ENCODE measurements around the gene A2M. TPM values are rescaled to one million over a fixed set of nuclear protein-coding genes. Genes with fewer than 3 reads are reported as not detected.

A2M gene
- total and polyA plus RNA-seq, 10 of the 15 experiments (the other 5 are each of a cell fraction or from before 2014, with no cell fraction given), result 0.03 to 3.5 (median 0.20) TPM; not detected in 5

GRCh38 chr12:9065607-9065856, 50.2 kb downstream of the A2M start:
- TF ChIP-seq SUPT20H (IDR thresholded peaks at IDR 0.05; ENCODE audit: borderline replicate concordance, control insufficient read depth, low read depth, low read length) (no peak), ZNF384 (IDR thresholded peaks at IDR 0.05; ENCODE audit: borderline replicate concordance, low read depth, low read length) (no peak), MYB (IDR thresholded peaks at IDR 0.05; ENCODE audit: borderline replicate concordance, low read depth, low read length) (no peak), NR2F1 (conservative IDR thresholded peaks at IDR 0.05) (no peak), NFYA (IDR thresholded peaks at IDR 0.05; ENCODE audit: borderline replicate concordance, low read depth, low read length) (no peak), JUNB (IDR thresholded peaks at IDR 0.05) (no peak), SIX5 (IDR thresholded peaks at IDR 0.05; ENCODE audit: low read depth, low read length, severe bottlenecking) (no peak), MTA3 (IDR thresholded peaks at IDR 0.05; ENCODE audit: borderline replicate concordance, low read length) (no peak), BHLHE40 (IDR thresholded peaks at IDR 0.05; ENCODE audit: borderline replicate concordance in 1 of 2, low read depth in 2 of 2, low read length in 1 of 2) (no peak), RAD21 (IDR thresholded peaks at IDR 0.05; ENCODE audit: insufficient read depth, low read depth, low read length) (no peak), SUZ12 (IDR thresholded peaks at IDR 0.05; ENCODE audit: unreplicated experiment) (no peak), HDAC6 (IDR thresholded peaks at IDR 0.05; ENCODE audit: unreplicated experiment) (no peak), FOXK2 (IDR thresholded peaks at IDR 0.05) (no peak), CTCF (IDR thresholded peaks at IDR 0.05 in 2 of 3, conservative IDR thresholded peaks at IDR 0.05 in 1 of 3; ENCODE audit: control insufficient read depth in 2 of 3, extremely low read depth in 1 of 3, insufficient read depth in 1 of 3, low read depth in 3 of 3, low read length in 3 of 3) (no peak)
- TF ChIP-seq, protein P1, sequence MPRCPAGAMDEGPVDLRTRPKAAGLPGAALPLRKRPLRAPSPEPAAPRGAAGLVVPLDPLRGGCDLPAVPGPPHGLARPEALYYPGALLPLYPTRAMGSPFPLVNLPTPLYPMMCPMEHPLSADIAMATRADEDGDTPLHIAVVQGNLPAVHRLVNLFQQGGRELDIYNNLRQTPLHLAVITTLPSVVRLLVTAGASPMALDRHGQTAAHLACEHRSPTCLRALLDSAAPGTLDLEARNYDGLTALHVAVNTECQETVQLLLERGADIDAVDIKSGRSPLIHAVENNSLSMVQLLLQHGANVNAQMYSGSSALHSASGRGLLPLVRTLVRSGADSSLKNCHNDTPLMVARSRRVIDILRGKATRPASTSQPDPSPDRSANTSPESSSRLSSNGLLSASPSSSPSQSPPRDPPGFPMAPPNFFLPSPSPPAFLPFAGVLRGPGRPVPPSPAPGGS (IDR thresholded peaks at IDR 0.05; ENCODE audit: borderline replicate concordance, insufficient read depth, low read depth, low read length, poor library complexity, severe bottlenecking), result no peak
- no peak overlapping the region for H3K4me3 ChIP-seq
- H3K79me2 ChIP-seq (ENCODE audit: control insufficient read depth, insufficient read depth, low read length), result no peaks in the 10 kb centered on the region
- ChIA-PET SMC1A (ENCODE audit: uncharacterized antibody, unreplicated experiment) (no interaction called here), RAD21 (ENCODE audit: unreplicated experiment) (no interaction called here), POLR2A (no interaction called here), CTCF (no interaction called here)
- no peaks in the 10 kb centered on the region for H3K36me3 ChIP-seq (ENCODE audit: control insufficient read depth in 2 of 2, insufficient read depth in 2 of 2, low read length in 1 of 2)
- no peaks in the 10 kb centered on the region for H3K4me1 ChIP-seq (ENCODE audit: control insufficient read depth, insufficient read depth, low read length)
- no peak overlapping the region for H3K27ac ChIP-seq (ENCODE audit: control insufficient read depth, insufficient read depth)
- ATAC-seq (no peak), FAIRE-seq (no peak), DNase-seq (ENCODE audit: low read depth, low spot score) (no peak)
- in situ Hi-C loops (cut with MboI) (no loop called here), intact Hi-C loops (cut with micrococcal nuclease; ENCODE audit: unreplicated experiment) (no loop called here)
- WGBS (ENCODE audit: insufficient coverage, insufficient replicate concordance, low lambda C conversion rate, missing lambda C conversion rate), result 9% methylated on average over 1 of the region's 1 CpG
- H3K9ac ChIP-seq (ENCODE audit: control insufficient read depth, insufficient read depth, low read length), result no peak overlapping the region
- H4K20me1 ChIP-seq (ENCODE audit: control insufficient read depth, insufficient read depth), result no peaks in the 10 kb centered on the region
- BruUV-seq (replicated peaks), result no TSS peak
- H3K4me2 ChIP-seq (ENCODE audit: control insufficient read depth, insufficient read depth), result no peak overlapping the region
- peaks cover 6% of the 10 kb centered on the region; the same call in 1 of the 3 replicates for H3K9me3 ChIP-seq (replicated peaks; ENCODE audit: control insufficient read depth, insufficient read depth, low read length)
- no peak overlapping the region for H2AFZ ChIP-seq (ENCODE audit: control insufficient read depth, low read depth, low read length)
- peaks cover 0 to 4% of the 10 kb centered on the region in 2 experiments; a peak in 3 of 4 replicates for H3K27me3 ChIP-seq (replicated peaks in 1 of 2; ENCODE audit: control insufficient read depth in 2 of 2, insufficient read depth in 2 of 2, low read length in 1 of 2)
